Testis (tissue), 2 donors: ENCODE data around the gene LRMDA.

Source experiments
- POLR2A ChIP-seq: fragments of 450-650 bp; IDR thresholded peaks from one replicate; pipeline ENCODE4 v1.6.1; 2017; ENCODE audit warnings: antibody characterized with exemption, mild to moderate bottlenecking, moderate library complexity
- TF ChIP-seq, protein P1 (sequence below), 3 experiments: fragments of 450-650 bp in 2 of 3; fragments of 200-600 bp in 1 of 3; sonication (generic) in 1 of 3; IDR thresholded peaks; one replicate each; pipeline ENCODE4 v1.5.1; 2016 to 2019; ENCODE audit warnings: antibody characterized with exemption in 3 of 3, mild to moderate bottlenecking in 2 of 3, moderate library complexity in 1 of 3

DNA sequence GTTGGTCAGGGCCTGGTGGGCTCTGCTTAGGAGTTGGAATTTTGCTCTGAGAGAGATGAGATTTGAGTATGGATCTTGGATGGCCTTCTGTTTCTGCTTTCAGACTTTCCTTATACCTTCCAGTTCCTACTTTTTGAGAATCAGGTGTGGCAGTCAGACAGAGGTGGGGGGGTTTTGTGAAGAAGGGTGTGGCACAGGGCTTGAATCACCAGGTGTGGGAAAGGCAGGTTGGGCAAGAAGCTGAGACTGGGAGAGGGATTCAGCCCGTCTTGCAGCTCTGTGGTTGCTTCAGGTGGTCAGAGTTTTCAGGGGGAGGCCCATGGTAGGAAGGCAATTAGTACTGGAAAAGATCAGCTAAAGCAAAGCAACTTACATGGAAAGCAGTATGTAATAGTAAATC lies 340.2 kb downstream of the LRMDA start:
- no peak for TF ChIP-seq POLR2A
- TF ChIP-seq, protein P1, sequence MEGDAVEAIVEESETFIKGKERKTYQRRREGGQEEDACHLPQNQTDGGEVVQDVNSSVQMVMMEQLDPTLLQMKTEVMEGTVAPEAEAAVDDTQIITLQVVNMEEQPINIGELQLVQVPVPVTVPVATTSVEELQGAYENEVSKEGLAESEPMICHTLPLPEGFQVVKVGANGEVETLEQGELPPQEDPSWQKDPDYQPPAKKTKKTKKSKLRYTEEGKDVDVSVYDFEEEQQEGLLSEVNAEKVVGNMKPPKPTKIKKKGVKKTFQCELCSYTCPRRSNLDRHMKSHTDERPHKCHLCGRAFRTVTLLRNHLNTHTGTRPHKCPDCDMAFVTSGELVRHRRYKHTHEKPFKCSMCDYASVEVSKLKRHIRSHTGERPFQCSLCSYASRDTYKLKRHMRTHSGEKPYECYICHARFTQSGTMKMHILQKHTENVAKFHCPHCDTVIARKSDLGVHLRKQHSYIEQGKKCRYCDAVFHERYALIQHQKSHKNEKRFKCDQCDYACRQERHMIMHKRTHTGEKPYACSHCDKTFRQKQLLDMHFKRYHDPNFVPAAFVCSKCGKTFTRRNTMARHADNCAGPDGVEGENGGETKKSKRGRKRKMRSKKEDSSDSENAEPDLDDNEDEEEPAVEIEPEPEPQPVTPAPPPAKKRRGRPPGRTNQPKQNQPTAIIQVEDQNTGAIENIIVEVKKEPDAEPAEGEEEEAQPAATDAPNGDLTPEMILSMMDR (IDR thresholded peaks at IDR 0.05) = no peak
